Frontal cortex (tissue), 4 donors: ENCODE measurements around the gene LGALS7B. TPM values are rescaled to one million over a fixed set of nuclear protein-coding genes. Genes with fewer than 3 reads are reported as not detected.
"Not testable (repeated sequence)": the region's sequence is repeated elsewhere in the genome, so short reads cannot be mapped to it uniquely, and the experiment has no call there.

Source experiments
- DNase-seq, 2 donors: peaks; one replicate each; pipeline ENCODE4 v3.0.0; 2012; ENCODE audit warnings: low spot score in 2 of 2
- FAIRE-seq: peaks from 2 replicates; lab custom pipeline; 2012; peaks lifted over from hg19 to GRCh38; lab: Jason Lieb, UNC
- total RNA-seq: library from RNA; depleted of rRNA; stranded (reverse); fragments of >200 nt; gene quantifications from one replicate; pipeline ENCODE4 v1.2.3, GENCODE V29; 2014
- donor health status: control.
- donor health status: control.
- donor health status: control.

LGALS7B gene
- not detected for total RNA-seq

DNA sequence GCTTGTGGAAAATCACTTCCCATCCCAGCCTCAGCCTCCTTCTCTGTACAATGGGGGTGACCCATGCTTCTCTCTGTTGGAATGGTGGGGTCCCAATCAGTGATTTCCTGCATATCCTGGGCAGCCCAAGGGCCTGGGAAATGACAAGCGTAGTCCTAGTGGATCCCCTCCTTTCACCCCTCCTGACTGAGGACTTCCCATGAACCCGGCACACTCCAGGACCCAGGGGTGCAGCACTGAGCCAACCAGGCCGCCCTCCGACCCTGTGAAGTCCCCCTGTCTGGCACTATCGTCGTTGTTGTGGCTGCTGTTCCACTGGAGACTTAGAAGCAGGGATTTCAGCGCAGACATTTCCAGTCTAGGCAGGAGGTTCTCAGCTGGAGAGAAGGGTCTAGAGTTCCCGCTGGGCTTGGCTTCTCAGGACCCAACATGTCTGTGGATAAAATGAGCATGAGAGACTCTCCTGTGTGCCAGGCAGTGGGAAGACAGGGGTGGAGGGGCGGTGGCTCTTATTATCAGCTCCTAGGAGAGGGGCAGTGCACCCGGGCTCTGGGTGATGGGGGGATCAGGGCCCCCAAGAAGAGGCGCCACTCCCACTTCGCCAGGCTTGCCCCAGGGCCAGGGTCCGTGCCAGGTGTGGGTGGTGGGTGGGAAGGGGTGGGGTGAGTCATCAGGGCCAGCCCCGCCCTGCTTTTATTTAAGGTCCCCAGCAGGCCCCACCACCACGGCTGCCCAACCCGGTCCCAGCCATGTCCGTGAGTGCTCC lies at the start of gene LGALS7B:
LGALS7B (plus strand) TSS at position 723 of the 766 bp plus-strand sequence; CDS start at position 750, 27 bp downstream.
- FAIRE-seq, result no peak
- DNase-seq, result no peak

DNA sequence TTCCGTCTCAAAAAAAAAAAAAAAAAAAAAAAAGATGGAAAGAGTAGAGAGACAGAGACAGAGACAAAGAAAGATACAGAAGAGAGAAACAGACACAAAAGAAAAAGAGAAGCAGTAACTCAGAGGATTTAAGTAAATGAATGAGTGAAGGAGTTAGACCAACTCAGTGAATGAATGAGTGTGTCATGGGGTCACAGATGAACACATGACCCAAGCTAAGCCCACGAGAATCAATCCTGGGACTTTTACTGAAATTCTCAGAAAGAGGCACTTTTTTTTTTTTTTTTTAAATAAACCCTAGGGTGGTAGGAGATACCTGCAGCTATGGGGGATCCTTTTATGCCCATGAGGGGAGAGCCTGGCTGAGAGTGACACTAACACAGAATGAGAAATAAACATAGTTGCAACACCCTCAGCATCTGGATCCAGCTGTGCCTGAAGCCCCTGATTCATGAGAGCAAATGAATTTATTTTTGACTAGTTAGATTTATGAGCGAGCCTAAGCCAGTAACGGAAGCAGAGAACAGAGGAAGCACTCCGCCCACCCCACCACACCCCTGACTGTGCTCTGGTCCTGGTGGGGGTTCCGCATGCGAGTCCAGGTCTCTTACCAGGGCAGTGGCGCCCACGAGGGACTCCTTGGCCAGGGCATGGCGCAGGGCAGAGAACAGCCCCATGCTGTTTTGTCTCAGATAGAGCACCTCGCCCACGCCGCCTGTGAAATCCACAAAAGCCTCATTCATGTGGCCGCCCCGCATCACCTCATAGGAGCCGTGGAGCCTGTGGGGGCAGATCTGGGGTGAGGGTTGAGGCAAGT lies 49.4 kb upstream of the LGALS7B start:
- DNase-seq, result no peak
- no peak for FAIRE-seq

DNA sequence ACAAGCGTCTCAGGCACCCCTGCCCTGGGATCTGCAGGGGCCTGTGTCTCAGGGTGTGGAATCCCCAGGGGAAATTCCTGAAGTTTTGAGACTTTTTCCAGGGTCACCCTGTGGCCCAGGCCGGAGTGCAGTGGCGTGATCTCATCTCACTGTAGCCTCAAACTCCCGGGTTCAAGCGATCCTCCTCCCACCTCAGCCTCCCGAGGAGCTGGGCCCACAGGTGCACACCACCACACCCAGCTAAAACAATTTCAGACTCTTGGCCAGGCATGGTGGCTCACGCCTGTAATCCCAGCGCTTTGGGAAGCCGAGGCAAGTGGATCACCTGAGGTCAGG lies 48.8 kb upstream of the LGALS7B start:
- DNase-seq (no peak), FAIRE-seq (no peak)

DNA sequence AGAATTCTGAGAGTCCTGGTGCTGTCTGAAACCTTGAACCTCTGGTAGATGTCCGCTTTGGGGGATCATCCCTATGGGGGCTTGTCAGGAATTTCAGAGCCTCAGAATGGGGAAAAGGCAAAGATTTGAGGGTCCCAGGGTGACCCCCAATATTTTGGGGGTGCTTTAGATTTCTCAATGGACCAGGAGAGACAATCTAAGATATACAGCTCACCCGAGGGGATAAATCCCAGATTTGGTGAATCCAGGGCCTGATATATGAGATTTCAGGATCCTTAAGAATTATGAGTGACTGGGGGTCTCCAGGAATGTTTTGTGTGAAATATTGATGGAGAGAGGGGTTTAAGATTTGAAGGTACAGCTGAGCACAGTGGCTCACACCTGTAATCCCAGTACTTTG lies 48.1 kb upstream of the LGALS7B start:
- FAIRE-seq (no peak), DNase-seq (peak in 1 of 2 donors; percentile 8)

DNA sequence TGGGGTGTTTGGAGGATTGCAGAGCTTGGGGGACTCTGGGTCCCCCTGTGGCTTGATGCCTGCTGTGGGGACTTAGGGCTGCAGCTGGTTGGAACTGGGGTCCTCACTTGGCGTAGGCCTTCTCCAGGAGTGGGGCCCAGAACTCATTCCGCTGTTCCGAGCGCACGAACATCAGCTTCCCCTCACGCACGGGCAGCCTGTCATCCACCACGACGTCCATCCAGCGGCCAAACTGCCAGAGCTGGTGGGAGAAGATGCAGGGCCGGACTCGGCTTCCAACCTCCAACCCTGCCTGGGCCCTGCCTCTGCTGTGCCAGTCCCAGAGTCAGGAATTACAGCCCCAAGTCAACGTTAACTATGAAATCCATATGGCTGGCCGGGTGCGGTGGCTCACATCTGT lies 47.3 kb upstream of the LGALS7B start:
- peak in 1 of 2 donors; percentile 10 for DNase-seq

DNA sequence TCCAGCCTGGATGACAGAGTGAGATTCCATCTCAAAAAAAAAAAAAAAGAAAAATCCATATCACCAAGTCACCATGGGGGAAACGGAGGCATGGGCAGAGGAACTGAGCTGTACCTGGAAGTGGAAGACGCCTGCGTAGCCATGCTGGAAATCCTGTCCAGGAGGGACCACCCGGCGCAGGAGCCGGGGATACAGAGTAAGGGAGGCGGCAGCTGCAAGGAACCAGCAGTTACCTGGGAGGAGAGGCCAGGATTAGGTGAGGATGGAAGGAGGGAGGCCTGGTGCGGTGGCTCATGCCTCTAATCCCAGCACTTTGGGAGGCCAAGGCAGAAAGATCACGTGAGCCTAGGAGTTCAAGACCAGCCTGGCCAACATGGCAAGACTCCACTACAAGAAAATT lies 46.7 kb upstream of the LGALS7B start:
- FAIRE-seq (no peak), DNase-seq (no peak)

More for the DNA sequence above, 47.3 kb upstream of the LGALS7B start:
- FAIRE-seq, result no peak

DNA sequence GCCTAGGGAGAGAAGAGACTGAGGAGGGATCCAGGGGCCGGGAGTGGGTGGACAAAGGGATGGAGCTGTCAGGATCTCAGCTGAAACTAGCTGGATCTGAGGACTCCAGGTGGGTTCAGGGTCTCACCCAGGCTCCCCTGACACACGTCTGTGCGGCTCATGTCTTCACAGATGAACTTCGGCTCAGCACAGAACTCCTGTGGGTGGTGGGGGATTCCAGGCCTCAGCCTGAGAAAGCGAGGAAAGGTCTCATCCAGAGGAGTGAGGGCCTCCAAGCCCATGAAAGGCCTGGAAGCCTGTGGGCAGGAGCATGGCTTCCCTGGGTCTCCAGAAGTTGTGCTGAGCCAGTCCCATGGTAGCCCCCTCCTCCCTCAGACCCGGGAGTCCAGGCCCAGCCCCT lies 46.1 kb upstream of the LGALS7B start:
- no peak for FAIRE-seq
- DNase-seq, result no peak

GRCh38 chr19:38743394-38744297 lies 45.4 kb upstream of the LGALS7B start:
- FAIRE-seq (no peak), DNase-seq (no peak)

GRCh38 chr19:38744298-38744681 lies 44.7 kb upstream of the LGALS7B start, which contains the start of gene CAPN12:
TSS of gene CAPN12 (minus strand) at chr19:38744474. CDS start at chr19:38744165, 309 bp downstream.
- no peak for FAIRE-seq
- peak in 1 of 2 donors; percentile 20 for DNase-seq

DNA sequence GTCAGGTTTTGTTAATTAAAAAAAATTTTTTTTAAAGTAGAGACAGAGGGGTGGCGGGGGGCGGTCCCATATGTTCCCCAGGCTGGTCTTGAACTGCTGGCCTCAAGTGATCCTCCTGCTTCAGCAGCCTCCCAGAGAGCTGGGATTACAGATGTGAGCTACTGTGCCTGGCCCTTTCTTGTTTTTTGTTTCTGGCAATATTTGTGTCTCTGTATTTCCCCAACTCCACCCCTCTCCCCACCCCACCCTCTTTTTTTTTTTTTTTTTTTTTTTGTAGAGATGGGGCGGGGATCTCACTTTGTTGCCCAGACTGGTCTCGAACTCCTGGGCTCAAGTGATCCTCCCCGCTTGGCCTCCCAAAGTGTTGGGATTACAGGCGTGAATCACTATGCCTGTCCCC lies 44.1 kb upstream of the LGALS7B start:
- DNase-seq (no peak), FAIRE-seq (no peak)

DNA sequence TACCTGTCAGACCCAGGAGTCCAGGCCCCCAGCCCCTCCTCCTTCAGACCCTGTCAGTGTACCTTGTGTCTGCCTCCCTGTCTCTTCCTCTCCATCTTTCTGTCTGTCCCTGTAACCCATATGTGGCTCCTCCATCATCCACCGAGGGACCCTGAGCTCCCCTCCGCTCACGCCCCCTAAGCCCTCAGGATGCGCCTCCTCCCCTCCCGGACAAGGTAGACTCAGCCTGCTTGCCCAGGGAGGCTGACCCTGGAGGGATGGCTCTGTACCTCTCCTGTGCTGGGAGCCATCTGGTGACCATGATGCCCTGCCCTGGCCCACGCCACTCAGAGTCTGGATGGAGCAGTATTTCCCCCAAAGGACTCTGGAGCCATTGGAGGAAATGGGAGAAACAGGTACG lies 43.7 kb upstream of the LGALS7B start:
- no peak for DNase-seq
- no peak for FAIRE-seq

- FAIRE-seq, DNase-seq: not testable (repeated sequence)
Observed at GRCh38 chr19:38753783-38754182, 35.2 kb upstream of the LGALS7B start.

GRCh38 chr19:38754196-38754595 lies 34.8 kb upstream of the LGALS7B start:
- FAIRE-seq, DNase-seq: not testable (repeated sequence)

GRCh38 chr19:38759590-38760003 lies 29.4 kb upstream of the LGALS7B start:
- no peak for DNase-seq
- no peak for FAIRE-seq

GRCh38 chr19:38760805-38761517 lies 28.0 kb upstream of the LGALS7B start:
- DNase-seq, FAIRE-seq: not testable (repeated sequence)

DNA sequence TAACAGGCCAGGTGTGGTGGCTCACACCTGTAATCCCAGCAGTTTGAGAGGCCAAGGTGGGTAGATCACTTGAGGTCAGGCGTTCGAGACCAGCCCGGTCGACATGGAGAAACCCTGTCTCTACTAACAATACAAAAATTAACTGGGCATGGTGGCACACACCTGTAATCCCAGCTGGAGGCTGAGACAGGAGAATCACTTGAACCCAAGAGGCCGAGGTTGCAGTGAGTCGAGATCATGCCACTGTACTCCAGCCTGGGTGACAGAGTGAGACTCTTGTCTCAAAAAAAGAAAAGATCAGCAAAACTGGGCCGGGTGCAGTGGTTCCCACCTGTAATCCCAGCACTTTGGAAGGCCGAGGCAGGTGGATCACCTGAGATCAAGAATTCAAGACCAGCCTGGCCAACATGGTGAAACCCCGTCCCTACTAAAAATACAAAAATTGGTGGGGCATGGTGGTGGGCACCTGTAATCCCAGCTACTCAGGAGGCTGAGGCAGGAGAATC lies 27.1 kb upstream of the LGALS7B start:
- not testable (repeated sequence) for DNase-seq, FAIRE-seq

- no peak for DNase-seq
- FAIRE-seq, result no peak
Observed at GRCh38 chr19:38763795-38764220, 25.2 kb upstream of the LGALS7B start.

GRCh38 chr19:38765214-38765613 lies 23.8 kb upstream of the LGALS7B start:
- no peak for DNase-seq
- FAIRE-seq, result no peak
